ENCODE measurements around the gene PIK3C3. TPM values are rescaled to one million over a fixed set of nuclear protein-coding genes. Genes with fewer than 3 reads are reported as not detected.
"Not testable (repeated sequence)": the region's sequence is repeated elsewhere in the genome, so short reads cannot be mapped to it uniquely, and the experiment has no call there.

The PIK3C3 gene
- polyA plus RNA-seq, 1 donor from 2014 or later: 42.9 TPM

- TF ChIP-seq EZH2 (IDR thresholded peaks at IDR 0.05; ENCODE audit: borderline replicate concordance, insufficient read depth, low read length, poor library complexity, severe bottlenecking): no peak
- TF ChIP-seq RAD21 (conservative IDR thresholded peaks at IDR 0.05): no peak
- no peak for TF ChIP-seq POLR2AphosphoS5 (IDR thresholded peaks at IDR 0.05)
- no peak for TF ChIP-seq REST (IDR thresholded peaks at IDR 0.05; ENCODE audit: borderline replicate concordance)
- no peak for TF ChIP-seq SMC3 (conservative IDR thresholded peaks at IDR 0.05; ENCODE audit: poor library complexity)
- Histone ChIP-seq H3K4me3 (ENCODE audit: low read length) (no peak overlapping the region), H3K9ac (ENCODE audit: low read length) (no peak overlapping the region), H2AFZ (ENCODE audit: low read depth, low read length) (no peak overlapping the region), H3K9me2 (ENCODE audit: insufficient read depth, low read length) (no peaks in the 10 kb centered on the region), H4K20me1 (ENCODE audit: insufficient read depth) (no peaks in the 10 kb centered on the region), H3K27me3 (ENCODE audit: insufficient read depth, low read depth, low read length) (no peaks in the 10 kb centered on the region), H3K4me2 (ENCODE audit: low read length) (no peak overlapping the region), H3K79me2 (replicated peaks; ENCODE audit: insufficient read depth, low read length) (no peaks in the 10 kb centered on the region), H3F3A (ENCODE audit: insufficient read depth, low read length, poor library complexity, severe bottlenecking) (no peaks in the 10 kb centered on the region), H3K36me3 (ENCODE audit: insufficient read depth, low read length) (peaks cover 3% of the 10 kb centered on the region), H3K27ac (ENCODE audit: low read length) (no peak overlapping the region), H3K9me3 (ENCODE audit: low read length) (no peaks in the 10 kb centered on the region)
Measured at GRCh38 chr18:42048158-42048557, 93.1 kb downstream of the PIK3C3 start.

GRCh38 chr18:42049536-42049935 is 94.5 kb downstream of the PIK3C3 start:
- not testable (repeated sequence) for H3K79me2 ChIP-seq (replicated peaks; ENCODE audit: insufficient read depth, low read length); H3F3A ChIP-seq (ENCODE audit: insufficient read depth, low read length, poor library complexity, severe bottlenecking); H3K4me3 ChIP-seq (ENCODE audit: low read length); H4K20me1 ChIP-seq (ENCODE audit: insufficient read depth); H3K27ac ChIP-seq (ENCODE audit: low read length); H3K27me3 ChIP-seq (ENCODE audit: insufficient read depth, low read depth, low read length); H3K9me3 ChIP-seq (ENCODE audit: low read length); H3K36me3 ChIP-seq (ENCODE audit: insufficient read depth, low read length); H3K9me2 ChIP-seq (ENCODE audit: insufficient read depth, low read length); H2AFZ ChIP-seq (ENCODE audit: low read depth, low read length); H3K9ac ChIP-seq (ENCODE audit: low read length); H3K4me2 ChIP-seq (ENCODE audit: low read length)

- Histone ChIP-seq H3K9ac (ENCODE audit: low read length) (no peak overlapping the region), H3K9me3 (ENCODE audit: low read length) (no peaks in the 10 kb centered on the region), H4K20me1 (ENCODE audit: insufficient read depth) (no peaks in the 10 kb centered on the region), H3K79me2 (replicated peaks; ENCODE audit: insufficient read depth, low read length) (no peaks in the 10 kb centered on the region), H3K4me2 (ENCODE audit: low read length) (no peak overlapping the region), H3K27ac (ENCODE audit: low read length) (no peak overlapping the region), H3K36me3 (ENCODE audit: insufficient read depth, low read length) (peaks cover 3% of the 10 kb centered on the region), H3K9me2 (ENCODE audit: insufficient read depth, low read length) (no peaks in the 10 kb centered on the region), H3K4me3 (ENCODE audit: low read length) (no peak overlapping the region), H2AFZ (ENCODE audit: low read depth, low read length) (no peak overlapping the region), H3F3A (ENCODE audit: insufficient read depth, low read length, poor library complexity, severe bottlenecking) (no peaks in the 10 kb centered on the region), H3K27me3 (ENCODE audit: insufficient read depth, low read depth, low read length) (no peaks in the 10 kb centered on the region)
- no peak for TF ChIP-seq MXI1 (conservative IDR thresholded peaks at IDR 0.05; ENCODE audit: poor library complexity, severe bottlenecking)
- no peak for TF ChIP-seq POLR2AphosphoS5 (IDR thresholded peaks at IDR 0.05)
- no peak for TF ChIP-seq EP300 (conservative IDR thresholded peaks at IDR 0.05; ENCODE audit: poor library complexity, severe bottlenecking)
Measured at GRCh38 chr18:42051411-42051810, 96.4 kb downstream of the PIK3C3 start.

All from neural cell (in vitro differentiated cells).